ENCODE measurements around the gene HIBADH.

DNA sequence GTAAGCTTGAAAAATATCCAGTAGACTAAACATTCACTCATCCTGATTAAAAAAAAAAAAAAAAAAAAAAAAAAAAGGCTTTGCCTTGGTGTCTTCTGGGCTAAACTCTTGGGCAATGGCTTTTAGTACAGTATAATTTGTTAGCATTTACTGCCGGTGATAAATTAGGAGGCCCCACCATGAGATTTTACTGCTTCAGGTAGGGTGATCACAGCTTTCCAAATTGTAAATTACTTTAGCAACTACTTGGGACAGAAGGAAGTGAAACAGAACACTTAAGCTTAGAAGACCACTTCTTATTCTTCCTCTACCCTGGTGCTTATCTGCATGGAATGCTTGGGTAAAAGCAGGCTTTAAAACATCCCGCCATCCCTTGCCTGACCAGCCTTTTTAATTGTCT lies 152.1 kb downstream of the HIBADH start:
- TF ChIP-seq CTCF (IDR thresholded peaks at IDR 0.05) (no peak), POLR2AphosphoS5 (IDR thresholded peaks at IDR 0.05) (no peak)
